ENCODE data around the gene MAP4K2.

DNA sequence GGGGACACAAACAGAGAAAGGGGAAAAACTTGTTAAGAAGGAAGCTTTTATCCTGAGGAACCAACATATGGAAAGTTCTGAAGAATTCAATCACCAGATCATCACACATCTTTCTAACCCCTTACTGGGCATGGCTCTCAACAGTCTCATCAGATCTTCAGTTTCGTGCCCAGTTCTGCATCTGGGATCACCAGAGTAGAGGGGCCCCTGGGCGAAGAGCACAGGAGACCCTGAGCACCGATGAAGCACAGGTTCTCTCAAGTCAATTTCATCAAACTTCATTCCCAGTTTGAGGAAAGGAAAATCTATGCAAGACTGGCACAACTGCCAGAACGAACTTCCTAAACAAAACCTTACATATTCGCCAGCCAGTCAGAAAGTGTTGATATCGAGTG is 34.7 kb downstream of the MAP4K2 start:
- no peak for TF ChIP-seq POLR2A (IDR thresholded peaks at IDR 0.05)
- TF ChIP-seq, protein P1, sequence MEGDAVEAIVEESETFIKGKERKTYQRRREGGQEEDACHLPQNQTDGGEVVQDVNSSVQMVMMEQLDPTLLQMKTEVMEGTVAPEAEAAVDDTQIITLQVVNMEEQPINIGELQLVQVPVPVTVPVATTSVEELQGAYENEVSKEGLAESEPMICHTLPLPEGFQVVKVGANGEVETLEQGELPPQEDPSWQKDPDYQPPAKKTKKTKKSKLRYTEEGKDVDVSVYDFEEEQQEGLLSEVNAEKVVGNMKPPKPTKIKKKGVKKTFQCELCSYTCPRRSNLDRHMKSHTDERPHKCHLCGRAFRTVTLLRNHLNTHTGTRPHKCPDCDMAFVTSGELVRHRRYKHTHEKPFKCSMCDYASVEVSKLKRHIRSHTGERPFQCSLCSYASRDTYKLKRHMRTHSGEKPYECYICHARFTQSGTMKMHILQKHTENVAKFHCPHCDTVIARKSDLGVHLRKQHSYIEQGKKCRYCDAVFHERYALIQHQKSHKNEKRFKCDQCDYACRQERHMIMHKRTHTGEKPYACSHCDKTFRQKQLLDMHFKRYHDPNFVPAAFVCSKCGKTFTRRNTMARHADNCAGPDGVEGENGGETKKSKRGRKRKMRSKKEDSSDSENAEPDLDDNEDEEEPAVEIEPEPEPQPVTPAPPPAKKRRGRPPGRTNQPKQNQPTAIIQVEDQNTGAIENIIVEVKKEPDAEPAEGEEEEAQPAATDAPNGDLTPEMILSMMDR (IDR thresholded peaks at IDR 0.05 in 4 of 5, conservative IDR thresholded peaks at IDR 0.05 in 1 of 5), result no peak
